GM18505 (cell line): Measurements from ENCODE around the gene NR0B1.

Source experiments
- ATAC-seq: cut with Tn5 transposase; IDR thresholded peaks from one replicate; pipeline ENCODE4 v1.9.1; 2021; ENCODE audit not compliant: unreplicated experiment
- POLR2A ChIP-seq: IDR thresholded peaks from 4 replicates; pipeline ENCODE4 v1.6.1; 2011; ENCODE audit warnings: borderline replicate concordance; ENCODE audit not compliant: insufficient read depth, insufficient read length; ENCODE audit errors: extremely low read depth

NR0B1 gene, protein sequence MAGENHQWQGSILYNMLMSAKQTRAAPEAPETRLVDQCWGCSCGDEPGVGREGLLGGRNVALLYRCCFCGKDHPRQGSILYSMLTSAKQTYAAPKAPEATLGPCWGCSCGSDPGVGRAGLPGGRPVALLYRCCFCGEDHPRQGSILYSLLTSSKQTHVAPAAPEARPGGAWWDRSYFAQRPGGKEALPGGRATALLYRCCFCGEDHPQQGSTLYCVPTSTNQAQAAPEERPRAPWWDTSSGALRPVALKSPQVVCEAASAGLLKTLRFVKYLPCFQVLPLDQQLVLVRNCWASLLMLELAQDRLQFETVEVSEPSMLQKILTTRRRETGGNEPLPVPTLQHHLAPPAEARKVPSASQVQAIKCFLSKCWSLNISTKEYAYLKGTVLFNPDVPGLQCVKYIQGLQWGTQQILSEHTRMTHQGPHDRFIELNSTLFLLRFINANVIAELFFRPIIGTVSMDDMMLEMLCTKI

DNA sequence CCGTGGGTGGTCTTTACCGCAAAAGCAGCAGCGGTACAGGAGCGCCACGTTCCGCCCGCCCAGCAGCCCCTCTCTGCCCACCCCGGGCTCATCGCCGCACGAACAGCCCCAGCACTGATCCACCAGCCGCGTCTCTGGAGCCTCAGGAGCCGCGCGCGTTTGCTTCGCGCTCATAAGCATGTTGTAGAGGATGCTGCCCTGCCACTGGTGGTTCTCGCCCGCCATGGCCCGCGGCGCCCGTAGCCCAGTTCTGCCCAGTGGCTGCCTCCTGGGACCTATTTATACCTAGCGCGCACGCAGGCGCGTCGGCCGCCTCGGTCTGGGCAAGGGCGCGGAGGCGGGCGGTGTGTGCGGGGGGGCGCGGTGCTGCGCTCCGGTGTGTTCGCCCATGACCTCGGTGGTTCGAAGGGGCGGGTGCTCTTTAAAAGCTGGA lies at the start of gene NR0B1:
NR0B1 (minus strand) TSS at position 252 of the 433 bp plus-strand sequence; CDS start at position 225, 27 bp downstream.
- no peak for ATAC-seq

DNA sequence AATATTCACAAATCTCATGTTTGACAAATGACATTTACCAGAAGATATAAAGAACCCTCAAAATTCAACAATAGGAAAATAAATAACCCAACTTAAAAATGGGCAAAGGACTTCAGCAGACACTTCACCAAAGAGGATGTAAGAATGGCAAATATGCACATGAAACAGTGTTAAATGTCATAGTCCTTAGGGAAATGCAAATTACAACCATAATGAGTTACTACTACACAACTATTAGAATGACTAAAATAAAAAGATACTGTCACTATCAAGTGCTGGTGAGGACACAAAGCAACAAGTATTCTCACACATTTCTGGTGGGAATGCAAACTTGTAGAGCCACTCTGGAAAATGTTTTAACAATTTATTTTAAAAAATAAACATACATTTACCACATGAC lies 40.8 kb upstream of the NR0B1 start:
- ATAC-seq: no peak
- TF ChIP-seq POLR2A: no peak

More for the DNA sequence above, at the start of gene NR0B1:
- no peak for TF ChIP-seq POLR2A

DNA sequence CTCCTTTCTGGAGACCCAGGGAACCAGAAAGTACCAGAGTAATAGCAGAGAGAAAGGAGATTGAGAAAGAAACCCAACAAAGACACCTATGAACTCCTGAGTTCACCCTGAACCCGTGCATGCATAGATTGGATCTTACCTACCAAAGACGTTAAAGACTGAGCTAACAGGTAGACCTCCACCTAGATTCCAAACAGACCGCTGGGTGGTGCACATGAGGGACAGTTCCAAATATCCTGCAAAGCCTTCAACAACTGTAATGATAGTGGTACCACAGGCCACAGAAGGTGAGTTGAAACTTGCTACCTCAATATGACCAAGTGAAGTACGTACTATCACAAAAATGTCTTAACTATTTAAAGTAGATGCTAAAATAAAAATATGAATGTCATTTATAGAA lies 34.0 kb upstream of the NR0B1 start:
- ATAC-seq: no peak
- TF ChIP-seq POLR2A: no peak

DNA sequence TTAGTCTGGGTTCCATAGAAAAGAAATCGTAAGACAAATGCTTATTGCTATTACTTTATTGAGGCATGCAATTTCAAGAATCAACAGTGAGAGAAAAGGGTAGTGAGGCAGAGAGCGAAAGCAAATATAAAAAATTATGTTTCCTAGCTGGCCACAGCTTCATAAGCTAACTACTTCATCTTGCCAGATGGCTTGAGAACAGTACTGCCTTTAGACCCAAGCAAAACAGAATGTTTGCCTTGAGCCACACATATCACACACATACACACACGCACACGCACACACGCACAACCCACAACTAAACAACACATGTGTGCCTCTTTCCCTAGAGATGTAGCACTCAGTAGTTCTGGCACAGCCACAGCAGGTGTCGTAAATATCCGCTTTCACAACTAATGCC lies 31.6 kb upstream of the NR0B1 start:
- TF ChIP-seq POLR2A: no peak

DNA sequence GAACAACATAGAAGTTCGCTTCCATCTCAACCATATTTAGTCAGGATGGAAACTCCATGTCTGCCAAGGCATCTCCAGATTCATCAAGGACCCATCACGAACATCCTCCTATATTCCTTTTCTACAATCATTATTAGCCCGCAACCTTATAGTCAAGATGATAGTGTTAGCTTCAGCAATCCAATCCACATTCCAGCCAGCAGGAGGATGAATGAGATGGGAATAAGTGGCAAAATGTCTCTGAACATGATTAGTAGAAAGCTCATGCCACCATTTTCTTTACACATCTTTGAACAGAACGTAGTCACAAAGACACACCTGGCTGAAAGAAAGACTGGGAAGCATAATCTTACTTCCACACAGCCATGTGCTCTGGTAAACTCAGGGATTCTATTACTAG lies 18.6 kb upstream of the NR0B1 start:
- ATAC-seq: no peak
- TF ChIP-seq POLR2A: no peak

More for the DNA sequence above, 31.6 kb upstream of the NR0B1 start:
- ATAC-seq: no peak

DNA sequence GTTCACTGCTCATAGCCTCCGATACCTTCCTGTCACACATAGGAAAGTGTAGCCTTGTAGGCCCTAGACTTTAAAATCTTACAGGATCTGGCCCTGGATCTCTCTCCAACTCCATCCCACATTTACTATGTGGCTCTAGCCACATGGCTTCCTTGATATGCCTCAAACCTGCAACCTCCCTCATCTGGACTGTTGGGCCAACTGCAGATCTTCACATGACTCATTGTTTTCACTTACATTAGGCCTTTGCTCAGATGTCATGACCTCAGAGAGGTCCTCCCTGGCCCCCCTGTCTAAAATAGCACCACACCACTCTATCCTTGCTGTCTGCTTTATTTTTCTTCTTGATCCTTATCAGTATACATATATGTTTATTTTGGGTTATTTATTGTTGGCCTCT lies 8.1 kb upstream of the NR0B1 start:
- TF ChIP-seq POLR2A: no peak

DNA sequence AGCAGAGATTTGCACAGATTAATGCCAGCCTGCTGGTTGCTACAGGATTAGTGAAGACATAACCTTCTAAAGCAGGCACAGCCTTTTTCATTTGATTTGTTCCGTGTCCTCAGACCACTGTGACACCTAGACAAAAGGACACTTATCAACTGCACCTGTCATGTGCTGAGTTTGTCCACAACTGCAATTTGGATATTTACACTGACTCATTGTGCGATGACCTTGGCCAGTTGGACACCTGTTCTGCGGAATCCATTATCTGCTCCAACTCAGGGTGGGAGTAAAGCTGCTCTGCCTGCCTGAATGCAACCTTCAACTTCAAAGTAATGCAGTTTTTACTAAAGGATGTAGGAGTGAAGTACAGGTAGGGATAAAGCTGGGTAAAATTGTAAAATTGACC lies 4.1 kb upstream of the NR0B1 start:
- no peak for TF ChIP-seq POLR2A
- ATAC-seq: no peak

More for the DNA sequence above, 8.1 kb upstream of the NR0B1 start:
- ATAC-seq: no peak

DNA sequence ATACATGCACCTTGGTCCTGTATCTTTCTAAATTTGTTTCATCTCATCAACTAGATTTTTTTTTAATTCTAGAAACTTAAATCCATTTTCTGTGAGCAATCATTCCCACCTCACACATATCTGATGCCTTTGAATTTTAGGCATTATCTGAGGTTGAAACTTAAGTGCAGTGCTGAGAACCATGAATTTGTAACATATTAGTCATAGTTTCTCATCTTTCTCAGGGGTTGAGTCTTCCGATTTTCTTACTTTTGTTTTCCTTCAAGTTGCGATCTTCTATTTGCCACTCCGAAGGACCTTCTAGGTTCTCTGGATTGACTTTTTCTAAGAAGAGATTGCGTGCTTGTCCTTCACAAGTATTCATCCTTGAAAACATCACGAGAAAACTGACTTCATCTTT lies 3.7 kb upstream of the NR0B1 start:
- TF ChIP-seq POLR2A: no peak

DNA sequence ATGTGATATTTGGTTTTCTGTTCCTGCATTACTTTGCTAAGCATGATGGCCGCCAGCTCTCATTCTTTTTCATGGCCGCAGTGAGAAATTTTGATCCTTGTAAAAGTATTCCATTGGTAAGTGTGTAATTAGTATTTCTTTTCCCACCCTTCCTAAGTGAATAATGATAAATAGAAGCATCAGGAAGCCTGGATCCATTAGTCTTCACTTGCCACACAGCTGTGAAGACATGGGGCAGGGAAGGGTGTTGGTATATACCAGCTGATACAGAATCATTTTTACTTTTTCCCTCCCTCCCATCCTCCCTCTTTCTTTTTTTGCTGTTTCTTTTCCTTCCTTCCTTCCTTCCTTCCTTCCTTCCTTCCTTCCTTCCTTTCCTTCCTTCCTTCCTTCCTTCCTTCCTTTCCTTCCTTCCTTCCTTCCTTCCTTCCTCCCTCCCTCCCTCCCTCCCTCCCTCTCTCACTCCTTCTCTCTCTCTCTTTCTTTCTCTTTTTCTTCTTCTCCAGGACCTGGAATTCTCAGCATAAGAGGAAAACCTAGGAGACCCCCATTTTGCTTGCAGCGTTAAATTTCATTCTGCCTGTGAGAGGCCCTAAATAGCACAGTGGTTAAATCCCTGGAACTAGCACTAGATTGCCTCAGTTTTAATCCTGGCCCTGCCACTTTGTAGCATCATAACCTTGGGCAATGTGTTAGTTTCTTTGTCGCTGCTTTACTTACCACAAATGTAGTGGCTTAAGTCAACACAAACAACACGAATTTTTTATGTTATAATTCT lies 1.4 kb upstream of the NR0B1 start:
- TF ChIP-seq POLR2A: no peak
- no peak for ATAC-seq

More for the DNA sequence above, 3.7 kb upstream of the NR0B1 start:
- no peak for ATAC-seq

DNA sequence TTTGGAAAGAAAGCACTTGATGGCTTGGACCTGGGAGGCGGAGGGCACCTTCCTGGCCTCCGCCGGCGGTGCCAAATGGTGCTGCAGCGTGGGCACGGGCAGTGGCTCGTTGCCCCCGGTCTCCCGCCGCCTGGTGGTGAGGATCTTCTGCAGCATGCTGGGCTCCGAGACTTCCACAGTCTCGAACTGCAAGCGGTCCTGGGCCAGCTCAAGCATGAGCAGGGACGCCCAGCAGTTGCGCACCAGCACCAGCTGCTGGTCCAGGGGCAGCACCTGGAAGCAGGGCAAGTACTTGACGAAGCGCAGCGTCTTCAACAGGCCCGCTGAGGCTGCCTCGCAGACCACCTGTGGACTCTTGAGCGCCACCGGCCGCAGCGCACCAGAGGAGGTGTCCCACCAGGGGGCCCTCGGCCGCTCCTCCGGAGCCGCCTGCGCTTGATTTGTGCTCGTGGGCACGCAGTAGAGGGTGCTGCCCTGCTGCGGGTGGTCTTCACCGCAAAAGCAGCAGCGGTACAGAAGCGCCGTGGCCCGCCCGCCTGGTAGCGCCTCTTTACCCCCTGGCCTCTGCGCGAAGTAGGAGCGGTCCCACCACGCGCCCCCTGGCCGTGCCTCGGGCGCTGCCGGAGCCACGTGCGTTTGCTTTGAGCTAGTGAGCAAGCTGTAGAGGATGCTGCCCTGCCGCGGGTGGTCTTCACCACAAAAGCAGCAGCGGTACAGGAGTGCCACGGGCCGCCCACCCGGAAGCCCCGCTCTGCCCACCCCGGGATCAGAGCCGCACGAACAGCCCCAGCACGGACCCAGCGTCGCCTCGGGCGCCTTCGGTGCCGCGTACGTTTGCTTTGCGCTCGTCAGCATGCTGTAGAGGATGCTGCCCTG lies 689 bp downstream of the NR0B1 start:
- no peak for TF ChIP-seq POLR2A
- ATAC-seq: no peak

DNA sequence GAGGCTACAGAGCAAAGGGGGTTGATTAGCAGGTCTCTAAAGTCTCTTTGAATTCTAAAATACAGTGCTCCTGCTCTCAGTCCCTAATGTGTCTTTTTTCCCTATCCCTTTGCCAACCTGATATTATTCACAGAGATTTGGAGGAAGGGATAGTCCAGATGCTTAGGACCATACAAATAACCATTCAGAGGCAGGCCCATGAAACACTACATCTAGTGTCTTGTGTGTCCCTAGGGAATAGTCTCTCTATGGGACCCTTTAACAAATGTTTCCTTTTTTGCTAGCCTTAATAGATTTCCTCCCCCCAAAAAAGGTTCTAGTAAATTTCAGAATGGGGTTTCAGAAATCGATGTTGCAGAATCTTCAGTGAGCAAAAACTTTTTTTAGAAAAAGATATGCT lies 1.7 kb downstream of the NR0B1 start:
- ATAC-seq: no peak
- TF ChIP-seq POLR2A: no peak

DNA sequence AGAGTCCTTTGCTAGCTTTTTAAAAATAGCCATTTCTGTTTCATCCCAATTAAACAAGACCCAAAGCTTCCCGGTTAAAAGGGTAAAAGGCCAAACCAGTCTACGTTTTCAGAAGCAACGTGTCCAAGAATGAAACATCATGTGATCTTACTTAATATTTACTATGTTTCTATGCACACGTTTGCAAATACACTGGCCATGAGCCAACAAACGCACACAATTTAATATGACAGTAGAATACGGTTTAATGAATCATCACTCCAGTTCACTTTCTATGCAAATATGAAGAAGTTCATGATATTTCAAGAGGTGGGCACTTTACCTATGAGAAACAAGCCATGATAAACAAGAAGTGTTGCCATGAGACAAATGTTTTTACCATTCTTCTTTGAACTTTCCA lies 4.3 kb downstream of the NR0B1 start:
- no peak for ATAC-seq
- TF ChIP-seq POLR2A: no peak

DNA sequence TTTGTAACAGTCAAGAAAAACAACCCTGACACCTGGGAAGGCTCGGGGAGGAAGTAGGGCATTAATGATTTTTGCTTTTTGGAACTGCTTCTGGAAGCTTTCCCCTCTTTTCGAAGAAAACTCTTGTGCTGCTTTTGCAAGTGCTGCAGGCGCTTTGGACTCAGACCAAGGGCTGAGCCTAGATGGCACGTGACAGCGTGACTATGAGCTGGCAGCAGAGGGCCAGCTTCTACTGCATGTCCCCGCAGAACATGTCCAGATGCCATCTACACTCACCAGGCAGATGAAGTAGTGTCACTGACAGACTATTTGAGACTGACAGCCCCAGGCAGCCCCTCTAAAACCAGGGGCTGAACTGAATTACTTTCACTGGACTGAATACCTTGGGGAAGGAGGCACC lies 6.2 kb downstream of the NR0B1 start:
- ATAC-seq: no peak
- no peak for TF ChIP-seq POLR2A

DNA sequence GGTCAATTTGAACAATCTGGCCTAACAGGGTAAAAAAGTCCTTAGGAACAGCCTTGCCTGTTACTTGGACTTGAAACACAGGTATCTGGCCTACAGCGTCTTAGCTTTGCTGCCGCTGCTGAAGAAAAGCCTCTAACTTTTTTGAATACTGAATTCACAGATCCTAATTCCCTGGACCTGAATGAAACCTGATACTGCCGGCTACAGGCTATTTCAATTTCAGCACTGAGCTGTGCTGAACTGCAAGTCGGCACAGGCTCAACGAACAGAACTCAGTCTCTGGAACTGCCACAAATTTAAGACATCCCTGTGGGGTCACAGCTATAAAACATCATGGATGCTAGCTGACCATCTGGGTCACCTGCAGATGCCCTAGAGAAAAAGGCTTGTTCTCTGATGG lies 7.2 kb downstream of the NR0B1 start:
- no peak for ATAC-seq

DNA sequence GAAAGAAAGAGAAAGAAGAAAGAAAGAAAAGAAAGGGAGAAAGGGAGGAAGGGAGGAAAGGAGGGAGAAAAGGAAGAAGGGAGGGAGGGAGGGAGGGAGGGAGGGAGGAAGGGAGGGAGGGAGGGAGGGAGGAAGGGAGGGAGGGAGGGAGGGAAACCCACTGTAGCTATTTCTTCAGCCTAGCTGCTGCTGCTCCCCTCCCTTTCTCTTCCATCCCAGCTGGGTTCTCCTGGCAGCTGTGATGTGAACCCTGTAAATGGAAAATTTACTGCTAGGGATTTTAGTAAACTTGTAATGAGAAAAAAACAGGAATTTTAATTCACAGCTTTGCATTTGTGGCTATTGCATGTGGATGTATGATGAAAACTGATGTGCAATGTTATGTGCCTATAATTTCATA lies 8.0 kb downstream of the NR0B1 start:
- no peak for ATAC-seq
- no peak for TF ChIP-seq POLR2A

More for the DNA sequence above, 7.2 kb downstream of the NR0B1 start:
- TF ChIP-seq POLR2A: no peak
